SK-N-SH (cell line): ENCODE results near the gene TNNT3. TPM values are rescaled to one million over a fixed set of nuclear protein-coding genes. Genes with fewer than 3 reads are reported as not detected.

Source experiments
- CTCF ChIA-PET: fragments of 300-600, 350-600 bp; formaldehyde crosslinking; extraction: SDS; loops from one replicate; lab custom pipeline; 2021; lab: Yijun Ruan, JAX
- POLR2A ChIA-PET: fragments of 350-600 bp; sonication (Branson Sonifier 250); formaldehyde crosslinking; extraction: SDS; loops from one replicate; lab custom pipeline; 2020; ENCODE audit warnings: antibody characterized with exemption, inconsistent platforms; lab: Yijun Ruan, JAX
- DNase-seq: peaks from one replicate; pipeline ENCODE4 v3.0.0; 2012
- H2AFZ ChIP-seq: fragments of 200-600 bp; sonication (generic); 2 replicates; pipeline ENCODE4 v1.8.1; 2016; ENCODE audit warnings: antibody characterized with exemption, mild to moderate bottlenecking, low read depth
- H3F3A ChIP-seq: fragments of 200-600 bp; sonication (generic); replicated peaks from 2 replicates; pipeline ENCODE3; 2016; ENCODE audit warnings: antibody characterized with exemption, mild to moderate bottlenecking; ENCODE audit not compliant: insufficient read depth
- H3K27ac ChIP-seq, 2 experiments: fragments of 200-500 bp in 1 of 2; fragments of 200-600 bp in 1 of 2; sonication (Bioruptor generic) in 1 of 2; sonication (generic), shearing (Covaris generic) in 1 of 2; 2 replicates each; pipeline versions ENCODE4 v1.5.1 to v1.6.1; 2014 to 2016; ENCODE audit warnings: low read depth in 2 of 2, inconsistent platforms in 1 of 2, low read length in 1 of 2, mild to moderate bottlenecking in 1 of 2, mixed read lengths in 1 of 2
- H3K27me3 ChIP-seq: fragments of 200-600 bp; sonication (generic), shearing (Covaris generic); 2 replicates; pipeline ENCODE4 v1.6.1; 2016; ENCODE audit warnings: mixed run types; ENCODE audit not compliant: insufficient read depth
- H3K36me3 ChIP-seq, 2 experiments: fragments of 200-500 bp in 1 of 2; fragments of 200-600 bp in 1 of 2; sonication (Bioruptor generic) in 1 of 2; sonication (generic) in 1 of 2; replicated peaks in 1 of 2; 2 replicates each; pipeline versions ENCODE3 to v1.5.1; 2014 to 2016; ENCODE audit warnings: low read length in 1 of 2, mild to moderate bottlenecking in 1 of 2; ENCODE audit not compliant: insufficient read depth in 2 of 2, control insufficient read depth in 1 of 2
- H3K4me1 ChIP-seq, 2 experiments: fragments of 200-500 bp in 1 of 2; fragments of 200-600 bp in 1 of 2; sonication (Bioruptor generic) in 1 of 2; sonication (generic), shearing (Covaris generic) in 1 of 2; 2 replicates each; pipeline versions ENCODE4 v1.5.1 to v1.6.1; 2014 to 2016; ENCODE audit warnings: low read depth in 1 of 2, low read length in 1 of 2, mixed run types in 1 of 2; ENCODE audit not compliant: insufficient read depth in 2 of 2, control insufficient read depth in 1 of 2
- H3K4me2 ChIP-seq: fragments of 200-600 bp; sonication (generic), shearing (Covaris generic); 2 replicates; pipeline ENCODE4 v1.6.1; 2017; ENCODE audit warnings: mixed run types
- H3K4me3 ChIP-seq, 2 experiments: fragments of 200-500 bp in 1 of 2; fragments of 200-600 bp in 1 of 2; sonication (Bioruptor generic) in 1 of 2; sonication (generic), shearing (Covaris generic) in 1 of 2; 2 replicates each; pipeline versions ENCODE4 v1.5.1 to v1.8.1; 2014 to 2016; ENCODE audit warnings: low read depth in 2 of 2, inconsistent platforms in 1 of 2, low read length in 1 of 2, mild to moderate bottlenecking in 1 of 2, mixed read lengths in 1 of 2, moderate library complexity in 1 of 2
- H3K79me2 ChIP-seq: fragments of 200-600 bp; sonication (generic); 2 replicates; pipeline ENCODE4 v1.8.1; 2017; ENCODE audit warnings: mild to moderate bottlenecking; ENCODE audit not compliant: insufficient read depth
- H3K9ac ChIP-seq: fragments of 200-600 bp; sonication (generic); 2 replicates; pipeline ENCODE4 v1.6.1; 2017; ENCODE audit warnings: mixed run types
- H3K9me2 ChIP-seq: fragments of 200-600 bp; sonication (generic); 2 replicates; pipeline ENCODE4 v1.6.1; 2017; ENCODE audit warnings: mixed run types
- H3K9me3 ChIP-seq: fragments of 200-600 bp; sonication (generic); 2 replicates; pipeline ENCODE4 v1.6.1; 2017; ENCODE audit warnings: mixed run types, mild to moderate bottlenecking, moderate library complexity
- H4K20me1 ChIP-seq: fragments of 200-600 bp; sonication (generic); 2 replicates; pipeline ENCODE4 v1.6.1; 2017; ENCODE audit warnings: mild to moderate bottlenecking, mixed run types; ENCODE audit not compliant: insufficient read depth
- EP300 ChIP-seq, 2 experiments: IDR thresholded peaks; 2 replicates each; pipeline versions ENCODE4 v1.4.0 to v1.6.1; 2012; ENCODE audit warnings: borderline replicate concordance in 1 of 2, low read depth in 1 of 2, low read length in 1 of 2
- EZH2phosphoT487 ChIP-seq: fragments of 200-600 bp; sonication (generic); IDR thresholded peaks from 2 replicates; pipeline ENCODE4 v1.6.1; 2017; ENCODE audit warnings: low read depth, mixed run types, mild to moderate bottlenecking, antibody characterized with exemption, moderate library complexity, borderline replicate concordance
- MXI1 ChIP-seq: IDR thresholded peaks from 2 replicates; pipeline ENCODE4 v1.6.1; 2012; ENCODE audit warnings: mild to moderate bottlenecking, low read depth, low read length, improper control_type of control experiment
- NRF1 ChIP-seq: IDR thresholded peaks from 2 replicates; pipeline ENCODE4 v1.6.1; 2012; ENCODE audit warnings: low read depth, mild to moderate bottlenecking, low read length
- RAD21 ChIP-seq: IDR thresholded peaks from 2 replicates; pipeline ENCODE4 v1.6.1; 2012; ENCODE audit warnings: mild to moderate bottlenecking, low read length
- RCOR1 ChIP-seq: fragments of 150-350 bp; IDR thresholded peaks from 2 replicates; pipeline ENCODE4 v1.6.1; 2017; ENCODE audit warnings: antibody characterized with exemption, low read length
- WGBS: methylation state at CpG from one replicate; pipeline ENCODE4 v1.1.6; 2017; ENCODE audit warnings: low lambda C conversion rate; 5-methylcytosine and 5-hydroxymethylcytosine counted together
- polyA plus RNA-seq, 3 experiments: library from polyadenylated mRNA; depleted of rRNA; stranded (reverse); fragments of >200 nt; gene quantifications; 2 replicates each; pipeline ENCODE4 v1.2.3, GENCODE V29; 2012
- TF ChIP-seq, protein P1 (sequence below): fragments of 150-350 bp; IDR thresholded peaks from 2 replicates; pipeline ENCODE4 v1.6.1; 2016; ENCODE audit warnings: mild to moderate bottlenecking, low read depth, low read length
- TF ChIP-seq, protein P2 (sequence below): fragments of 200-600 bp; sonication (generic); IDR thresholded peaks from 2 replicates; pipeline ENCODE4 v1.6.1; 2017; ENCODE audit warnings: antibody characterized with exemption, mild to moderate bottlenecking, moderate library complexity
- TF ChIP-seq, protein P3 (sequence below): fragments of 150-350 bp; IDR thresholded peaks from 2 replicates; pipeline ENCODE4 v1.6.1; 2017; ENCODE audit warnings: antibody characterized with exemption, low read length, low read depth, borderline replicate concordance
- TF ChIP-seq, protein P4 (sequence below): IDR thresholded peaks from 2 replicates; pipeline ENCODE4 v1.4.0; 2012; ENCODE audit warnings: low read depth, borderline replicate concordance

Gene TNNT3
- polyA plus RNA-seq, 1 of the 3 experiments (the other 2 are of a cell fraction) = not detected

DNA sequence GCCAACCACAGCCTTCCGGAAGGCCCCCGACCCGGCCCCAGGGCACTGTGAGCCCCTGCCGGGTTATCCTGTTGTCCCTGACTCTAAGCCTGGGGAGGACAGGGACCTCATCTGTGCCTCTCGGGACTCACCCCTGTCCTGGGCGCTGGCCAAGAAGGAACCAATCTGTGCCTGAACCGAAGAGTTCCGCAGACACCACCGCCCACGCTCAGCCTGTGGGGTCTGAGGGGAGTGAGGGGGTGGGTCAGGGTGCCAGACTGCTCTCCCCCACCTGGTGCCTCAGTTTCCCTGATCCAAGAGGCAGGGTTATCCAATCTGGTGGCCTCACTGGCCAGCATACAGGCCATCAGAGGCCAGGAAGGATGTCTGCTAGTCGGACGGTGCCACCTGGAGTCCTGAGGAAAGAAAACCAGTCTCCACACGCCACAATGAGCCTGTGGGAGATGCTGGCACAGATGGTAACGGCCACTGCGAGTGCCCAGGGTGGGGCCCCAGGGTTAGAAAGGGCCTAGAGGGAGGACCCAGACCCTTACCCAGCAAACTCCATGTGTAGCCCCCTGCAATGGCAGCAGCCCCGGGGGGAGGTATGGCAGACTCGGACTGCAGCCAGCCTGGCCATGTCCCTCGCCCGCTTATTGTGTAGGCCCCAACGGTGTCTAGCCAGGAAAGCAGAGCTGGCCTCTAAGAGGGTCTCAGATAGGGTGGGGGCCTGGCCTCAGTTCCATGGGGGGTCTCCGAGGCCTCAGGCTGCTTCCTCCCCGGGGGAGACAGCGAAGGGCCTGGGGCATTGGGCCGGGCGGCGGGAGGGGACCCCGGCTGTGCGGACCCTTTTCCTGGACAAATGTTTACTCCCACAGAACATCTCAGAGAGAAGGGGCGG is 827 bp upstream of the TNNT3 start:
- no peaks in the 10 kb centered on the region for H3K9me3 ChIP-seq
- H3K27ac ChIP-seq = no peak overlapping the region
- H4K20me1 ChIP-seq = no peaks in the 10 kb centered on the region
- H3K36me3 ChIP-seq = no peaks in the 10 kb centered on the region
- H2AFZ ChIP-seq = no peak overlapping the region
- TF ChIP-seq RCOR1 (no peak), EZH2phosphoT487 (no peak), NRF1 (no peak), RAD21 (peak; percentile 38), EP300 (IDR thresholded peaks at IDR 0.05; ENCODE audit: borderline replicate concordance in 1 of 2, low read depth in 1 of 2, low read length in 1 of 2) (no peak), MXI1 (no peak)
- TF ChIP-seq, protein P1, sequence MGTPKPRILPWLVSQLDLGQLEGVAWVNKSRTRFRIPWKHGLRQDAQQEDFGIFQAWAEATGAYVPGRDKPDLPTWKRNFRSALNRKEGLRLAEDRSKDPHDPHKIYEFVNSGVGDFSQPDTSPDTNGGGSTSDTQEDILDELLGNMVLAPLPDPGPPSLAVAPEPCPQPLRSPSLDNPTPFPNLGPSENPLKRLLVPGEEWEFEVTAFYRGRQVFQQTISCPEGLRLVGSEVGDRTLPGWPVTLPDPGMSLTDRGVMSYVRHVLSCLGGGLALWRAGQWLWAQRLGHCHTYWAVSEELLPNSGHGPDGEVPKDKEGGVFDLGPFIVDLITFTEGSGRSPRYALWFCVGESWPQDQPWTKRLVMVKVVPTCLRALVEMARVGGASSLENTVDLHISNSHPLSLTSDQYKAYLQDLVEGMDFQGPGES = no peak
- TF ChIP-seq, protein P2, sequence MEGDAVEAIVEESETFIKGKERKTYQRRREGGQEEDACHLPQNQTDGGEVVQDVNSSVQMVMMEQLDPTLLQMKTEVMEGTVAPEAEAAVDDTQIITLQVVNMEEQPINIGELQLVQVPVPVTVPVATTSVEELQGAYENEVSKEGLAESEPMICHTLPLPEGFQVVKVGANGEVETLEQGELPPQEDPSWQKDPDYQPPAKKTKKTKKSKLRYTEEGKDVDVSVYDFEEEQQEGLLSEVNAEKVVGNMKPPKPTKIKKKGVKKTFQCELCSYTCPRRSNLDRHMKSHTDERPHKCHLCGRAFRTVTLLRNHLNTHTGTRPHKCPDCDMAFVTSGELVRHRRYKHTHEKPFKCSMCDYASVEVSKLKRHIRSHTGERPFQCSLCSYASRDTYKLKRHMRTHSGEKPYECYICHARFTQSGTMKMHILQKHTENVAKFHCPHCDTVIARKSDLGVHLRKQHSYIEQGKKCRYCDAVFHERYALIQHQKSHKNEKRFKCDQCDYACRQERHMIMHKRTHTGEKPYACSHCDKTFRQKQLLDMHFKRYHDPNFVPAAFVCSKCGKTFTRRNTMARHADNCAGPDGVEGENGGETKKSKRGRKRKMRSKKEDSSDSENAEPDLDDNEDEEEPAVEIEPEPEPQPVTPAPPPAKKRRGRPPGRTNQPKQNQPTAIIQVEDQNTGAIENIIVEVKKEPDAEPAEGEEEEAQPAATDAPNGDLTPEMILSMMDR = peak; percentile 19; the same call in 1 of the 2 replicates
- TF ChIP-seq, protein P3, sequence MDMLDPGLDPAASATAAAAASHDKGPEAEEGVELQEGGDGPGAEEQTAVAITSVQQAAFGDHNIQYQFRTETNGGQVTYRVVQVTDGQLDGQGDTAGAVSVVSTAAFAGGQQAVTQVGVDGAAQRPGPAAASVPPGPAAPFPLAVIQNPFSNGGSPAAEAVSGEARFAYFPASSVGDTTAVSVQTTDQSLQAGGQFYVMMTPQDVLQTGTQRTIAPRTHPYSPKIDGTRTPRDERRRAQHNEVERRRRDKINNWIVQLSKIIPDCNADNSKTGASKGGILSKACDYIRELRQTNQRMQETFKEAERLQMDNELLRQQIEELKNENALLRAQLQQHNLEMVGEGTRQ = no peak
- TF ChIP-seq, protein P4, sequence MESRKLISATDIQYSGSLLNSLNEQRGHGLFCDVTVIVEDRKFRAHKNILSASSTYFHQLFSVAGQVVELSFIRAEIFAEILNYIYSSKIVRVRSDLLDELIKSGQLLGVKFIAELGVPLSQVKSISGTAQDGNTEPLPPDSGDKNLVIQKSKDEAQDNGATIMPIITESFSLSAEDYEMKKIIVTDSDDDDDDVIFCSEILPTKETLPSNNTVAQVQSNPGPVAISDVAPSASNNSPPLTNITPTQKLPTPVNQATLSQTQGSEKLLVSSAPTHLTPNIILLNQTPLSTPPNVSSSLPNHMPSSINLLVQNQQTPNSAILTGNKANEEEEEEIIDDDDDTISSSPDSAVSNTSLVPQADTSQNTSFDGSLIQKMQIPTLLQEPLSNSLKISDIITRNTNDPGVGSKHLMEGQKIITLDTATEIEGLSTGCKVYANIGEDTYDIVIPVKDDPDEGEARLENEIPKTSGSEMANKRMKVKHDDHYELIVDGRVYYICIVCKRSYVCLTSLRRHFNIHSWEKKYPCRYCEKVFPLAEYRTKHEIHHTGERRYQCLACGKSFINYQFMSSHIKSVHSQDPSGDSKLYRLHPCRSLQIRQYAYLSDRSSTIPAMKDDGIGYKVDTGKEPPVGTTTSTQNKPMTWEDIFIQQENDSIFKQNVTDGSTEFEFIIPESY = no peak
- no peaks in the 10 kb centered on the region for H3K9me2 ChIP-seq
- no peaks in the 10 kb centered on the region for H3F3A ChIP-seq
- CTCF ChIA-PET = interaction anchor here (1.0 to 3.5 kb wide), 8 partner anchors 16 to 232 kb away, joined by 3 to 24 read pairs (median 10); no protein-coding TSS in a partner anchor
- 45% methylated on average over 11 of the region's 29 CpGs for WGBS
- no peaks in the 10 kb centered on the region for H3K27me3 ChIP-seq
- DNase-seq = peak; percentile 38
- H3K4me1 ChIP-seq = peaks cover 0 to 21% of the 10 kb centered on the region in 2 experiments; a peak in 1 of 4 replicates
- H3K4me3 ChIP-seq = no peak overlapping the region
- no peak overlapping the region for H3K4me2 ChIP-seq
- POLR2A ChIA-PET = no interaction called here
- H3K79me2 ChIP-seq = no peaks in the 10 kb centered on the region
- H3K9ac ChIP-seq = no peak overlapping the region
